ENCODE results near the gene PTHLH. TPM values are rescaled to one million over a fixed set of nuclear protein-coding genes. Genes with fewer than 3 reads are reported as not detected.
A peak's percentile ranks its signal among the peaks of the same experiment; 100 is the strongest.

Gene PTHLH
- total RNA-seq, 2 donors from 2014 or later, result not detected

GRCh38 chr12:27960821-27961220, 11.7 kb downstream of the PTHLH start:
- H3K36me3 Mint-ChIP-seq, result no peaks in the 10 kb centered on the region
- DNase-seq (ENCODE audit: low spot score in 2 of 2) (no peak), ATAC-seq (no peak)
- H3K27ac Mint-ChIP-seq, result no peak overlapping the region
- H3K9me3 Mint-ChIP-seq, result peaks cover 0 to 5% of the 10 kb centered on the region in 2 donors

- no peak overlapping the region for H3K27ac Mint-ChIP-seq
- H3K9me3 Mint-ChIP-seq, result peaks cover 0 to 5% of the 10 kb centered on the region in 2 donors
- ATAC-seq (no peak), DNase-seq (ENCODE audit: low spot score in 2 of 2) (no peak)
- H3K36me3 Mint-ChIP-seq, result no peaks in the 10 kb centered on the region
Measured at GRCh38 chr12:27958675-27959074, 13.9 kb downstream of the PTHLH start.

GRCh38 chr12:27957366-27957765, 15.2 kb downstream of the PTHLH start:
- DNase-seq (ENCODE audit: low spot score in 2 of 2) (no peak), ATAC-seq (no peak)
- peaks cover 0 to 5% of the 10 kb centered on the region in 2 donors for H3K9me3 Mint-ChIP-seq
- no peaks in the 10 kb centered on the region for H3K36me3 Mint-ChIP-seq
- H3K27ac Mint-ChIP-seq, result no peak overlapping the region

- no peaks in the 10 kb centered on the region for H3K36me3 Mint-ChIP-seq
- no peak for DNase-seq (ENCODE audit: low spot score in 2 of 2)
- H3K9me3 Mint-ChIP-seq, result no peaks in the 10 kb centered on the region
- H3K27ac Mint-ChIP-seq, result no peak overlapping the region
- ATAC-seq, result no peak
Measured at GRCh38 chr12:27953817-27954216, 18.7 kb downstream of the PTHLH start.

GRCh38 chr12:27953348-27953747, 19.2 kb downstream of the PTHLH start:
- ATAC-seq (no peak), DNase-seq (ENCODE audit: low spot score in 2 of 2) (no peak)
- Mint-ChIP-seq H3K9me3 (no peaks in the 10 kb centered on the region), H3K27ac (no peak overlapping the region), H3K36me3 (no peaks in the 10 kb centered on the region)

- ATAC-seq (no peak), DNase-seq (ENCODE audit: low spot score in 2 of 2) (no peak)
- Mint-ChIP-seq H3K27ac (no peak overlapping the region), H3K36me3 (no peaks in the 10 kb centered on the region), H3K9me3 (no peaks in the 10 kb centered on the region)
Measured at GRCh38 chr12:27952510-27952909, 20.0 kb downstream of the PTHLH start.

GRCh38 chr12:27951898-27952297, 20.6 kb downstream of the PTHLH start:
- H3K27ac Mint-ChIP-seq, result no peak overlapping the region
- DNase-seq (ENCODE audit: low spot score in 2 of 2) (no peak), ATAC-seq (no peak)
- H3K36me3 Mint-ChIP-seq, result no peaks in the 10 kb centered on the region
- no peaks in the 10 kb centered on the region for H3K9me3 Mint-ChIP-seq

GRCh38 chr12:27946421-27946820, 26.1 kb downstream of the PTHLH start:
- DNase-seq (ENCODE audit: low spot score in 2 of 2) (no peak), ATAC-seq (no peak)
- H3K36me3 Mint-ChIP-seq, result no peaks in the 10 kb centered on the region
- no peaks in the 10 kb centered on the region for H3K9me3 Mint-ChIP-seq
- no peak overlapping the region for H3K27ac Mint-ChIP-seq

- no peak overlapping the region for H3K27ac Mint-ChIP-seq
- peak in 1 of 2 donors; percentile 75 for DNase-seq (ENCODE audit: low spot score in 2 of 2)
- H3K9me3 Mint-ChIP-seq, result no peaks in the 10 kb centered on the region
Measured at GRCh38 chr12:27940756-27941402, 31.7 kb downstream of the PTHLH start.

GRCh38 chr12:27940245-27940644, 32.3 kb downstream of the PTHLH start:
- H3K36me3 Mint-ChIP-seq, result no peaks in the 10 kb centered on the region
- DNase-seq (ENCODE audit: low spot score in 2 of 2) (no peak), ATAC-seq (no peak)
- no peaks in the 10 kb centered on the region for H3K9me3 Mint-ChIP-seq
- H3K27ac Mint-ChIP-seq, result no peak overlapping the region

More at GRCh38 chr12:27940756-27941402, 31.7 kb downstream of the PTHLH start:
- peak; percentile 52 to 81 for ATAC-seq
- no peaks in the 10 kb centered on the region for H3K36me3 Mint-ChIP-seq

- DNase-seq (ENCODE audit: low spot score in 2 of 2), result no peak
- no peak for ATAC-seq
- Mint-ChIP-seq H3K36me3 (no peaks in the 10 kb centered on the region), H3K9me3 (no peaks in the 10 kb centered on the region), H3K27ac (no peak overlapping the region)
Measured at GRCh38 chr12:27937768-27938167, 34.8 kb downstream of the PTHLH start.

- ATAC-seq, result no peak
Measured at GRCh38 chr12:27936196-27936595, 36.3 kb downstream of the PTHLH start.

GRCh38 chr12:27934276-27934675, 38.3 kb downstream of the PTHLH start:
- no peak for ATAC-seq
- DNase-seq (ENCODE audit: low spot score in 2 of 2), result no peak
- H3K9me3 Mint-ChIP-seq, result no peaks in the 10 kb centered on the region
- no peaks in the 10 kb centered on the region for H3K36me3 Mint-ChIP-seq
- H3K27ac Mint-ChIP-seq, result no peak overlapping the region

More at GRCh38 chr12:27936196-27936595, 36.3 kb downstream of the PTHLH start:
- H3K27ac Mint-ChIP-seq, result no peak overlapping the region
- no peak for DNase-seq (ENCODE audit: low spot score in 2 of 2)
- no peaks in the 10 kb centered on the region for H3K9me3 Mint-ChIP-seq
- H3K36me3 Mint-ChIP-seq, result no peaks in the 10 kb centered on the region

- H3K9me3 Mint-ChIP-seq, result no peaks in the 10 kb centered on the region
- DNase-seq (ENCODE audit: low spot score in 2 of 2), result no peak
- H3K36me3 Mint-ChIP-seq, result no peaks in the 10 kb centered on the region
- no peak overlapping the region for H3K27ac Mint-ChIP-seq
- peak; percentile 44 to 84 for ATAC-seq
Measured at GRCh38 chr12:27931390-27931789, 41.1 kb downstream of the PTHLH start.

GRCh38 chr12:27927347-27927746, 45.2 kb downstream of the PTHLH start:
- Mint-ChIP-seq H3K36me3 (no peaks in the 10 kb centered on the region), H3K27ac (no peak overlapping the region), H3K9me3 (no peaks in the 10 kb centered on the region)
- no peak for ATAC-seq
- DNase-seq (ENCODE audit: low spot score in 2 of 2), result no peak

GRCh38 chr12:27924350-27925135, 48.0 kb downstream of the PTHLH start:
- H3K27ac Mint-ChIP-seq, result no peak overlapping the region
- no peaks in the 10 kb centered on the region for H3K36me3 Mint-ChIP-seq
- H3K9me3 Mint-ChIP-seq, result no peaks in the 10 kb centered on the region
- no peak for ATAC-seq
- DNase-seq (ENCODE audit: low spot score in 2 of 2), result no peak

GRCh38 chr12:27922531-27923139, 49.9 kb downstream of the PTHLH start:
- ATAC-seq (no peak), DNase-seq (ENCODE audit: low spot score in 2 of 2) (no peak)
- no peaks in the 10 kb centered on the region for H3K36me3 Mint-ChIP-seq
- H3K27ac Mint-ChIP-seq, result no peak overlapping the region
- no peaks in the 10 kb centered on the region for H3K9me3 Mint-ChIP-seq

All from activated naive CD4-positive, alpha-beta T cell treated with anti-CD3 and anti-CD28 coated beads, Interleukin-2, amount 50 U/mL, for 72 hours (primary cell).